Neuronal stem cell (in vitro differentiated cells): ENCODE results near the gene CAPN1.
A peak's percentile ranks its signal among the peaks of the same experiment; 100 is the strongest.
"Not testable (repeated sequence)": the region's sequence is repeated elsewhere in the genome, so short reads cannot be mapped to it uniquely, and the experiment has no call there.

Source experiments
- DNase-seq: peaks from one replicate; pipeline ENCODE4 v3.0.0-alpha.2; 2013; ENCODE audit warnings: low spot score
- H2AFZ ChIP-seq: one replicate; pipeline ENCODE4 v1.6.1; 2013; ENCODE audit warnings: mild to moderate bottlenecking, low read length, inconsistent platforms
- H2AK5ac ChIP-seq: 2 replicates; pipeline ENCODE4 v1.6.1; 2013; ENCODE audit warnings: low read depth, mild to moderate bottlenecking, inconsistent platforms, low read length, moderate library complexity, mixed read lengths
- H2BK120ac ChIP-seq: 2 replicates; pipeline ENCODE4 v1.6.1; 2013; ENCODE audit warnings: low read depth, mild to moderate bottlenecking, inconsistent platforms, low read length, moderate library complexity, mixed read lengths
- H2BK12ac ChIP-seq: one replicate; pipeline ENCODE4 v1.6.1; 2013; ENCODE audit warnings: low read length, inconsistent platforms
- H2BK15ac ChIP-seq: 2 replicates; pipeline ENCODE4 v1.6.1; 2013; ENCODE audit warnings: mild to moderate bottlenecking, low read length, inconsistent platforms, mixed read lengths
- H2BK5ac ChIP-seq: one replicate; pipeline ENCODE4 v1.6.1; 2013; ENCODE audit warnings: inconsistent platforms, mild to moderate bottlenecking, low read length, moderate library complexity
- H3K14ac ChIP-seq: one replicate; pipeline ENCODE4 v1.6.1; 2013; ENCODE audit warnings: low read length, inconsistent platforms
- H3K18ac ChIP-seq: 2 replicates; pipeline ENCODE4 v1.6.1; 2013; ENCODE audit warnings: low read length, inconsistent platforms
- H3K23ac ChIP-seq: 2 replicates; pipeline ENCODE4 v1.6.1; 2013; ENCODE audit warnings: low read depth, mild to moderate bottlenecking, mixed read lengths, low read length, inconsistent platforms; ENCODE audit not compliant: poor library complexity
- H3K27ac ChIP-seq: replicated peaks from 3 replicates; pipeline ENCODE4 v1.5.1; 2013; ENCODE audit warnings: low read length, inconsistent platforms
- H3K27me3 ChIP-seq, 3 experiments: 2 replicates each; pipeline ENCODE4 v1.6.1; 2013; ENCODE audit warnings: low read length in 3 of 3, mild to moderate bottlenecking in 2 of 3, inconsistent platforms in 1 of 3, low read depth in 1 of 3, mixed read lengths in 1 of 3, moderate library complexity in 1 of 3; ENCODE audit not compliant: control insufficient read depth in 3 of 3, insufficient read depth in 3 of 3
- H3K36me3 ChIP-seq, 2 donors: replicated peaks in 1 of 2; 2 replicates each; pipeline ENCODE4 v1.6.1; 2013; ENCODE audit warnings: low read length in 2 of 2; ENCODE audit not compliant: control insufficient read depth in 2 of 2, insufficient read depth in 2 of 2
- H3K4ac ChIP-seq: 2 replicates; pipeline ENCODE4 v1.6.1; 2013; ENCODE audit warnings: inconsistent platforms, mild to moderate bottlenecking, low read length, moderate library complexity
- H3K4me1 ChIP-seq, 2 donors: 1 replicate in 1 of 2; 2 replicates in 1 of 2; pipeline ENCODE4 v1.6.1; 2013; ENCODE audit warnings: low read length in 2 of 2, low read depth in 1 of 2; ENCODE audit not compliant: control insufficient read depth in 2 of 2, insufficient read depth in 1 of 2
- H3K4me2 ChIP-seq: one replicate; pipeline ENCODE4 v1.6.1; 2013; ENCODE audit warnings: mild to moderate bottlenecking, low read length, inconsistent platforms; ENCODE audit not compliant: insufficient read depth, poor library complexity, severe bottlenecking
- H3K4me3 ChIP-seq, 2 donors: 2 replicates each; pipeline ENCODE4 v1.5.1; 2013; ENCODE audit warnings: low read length in 2 of 2, mild to moderate bottlenecking in 2 of 2, inconsistent platforms in 1 of 2, moderate library complexity in 1 of 2
- H3K79me1 ChIP-seq: one replicate; pipeline ENCODE4 v1.6.1; 2013; ENCODE audit warnings: low read depth, mild to moderate bottlenecking, inconsistent platforms, low read length, moderate library complexity
- H3K9ac ChIP-seq: one replicate; pipeline ENCODE4 v1.6.1; 2013; ENCODE audit warnings: mild to moderate bottlenecking, low read depth, low read length, inconsistent platforms; ENCODE audit not compliant: poor library complexity
- H3K9me3 ChIP-seq, 2 donors: replicated peaks in 1 of 2; 2 replicates each; pipeline versions ENCODE3 to v1.6.1; 2013; ENCODE audit warnings: low read length in 2 of 2, mild to moderate bottlenecking in 2 of 2, inconsistent platforms in 1 of 2, low read depth in 1 of 2, mixed read lengths in 1 of 2, moderate library complexity in 1 of 2; ENCODE audit not compliant: control insufficient read depth in 2 of 2, insufficient read depth in 1 of 2
- H4K8ac ChIP-seq: one replicate; pipeline ENCODE4 v1.6.1; 2013; ENCODE audit warnings: low read depth, mild to moderate bottlenecking, inconsistent platforms, low read length, moderate library complexity
- H4K91ac ChIP-seq: one replicate; pipeline ENCODE4 v1.6.1; 2013; ENCODE audit warnings: low read length, low read depth, mild to moderate bottlenecking, inconsistent platforms; ENCODE audit not compliant: poor library complexity
- WGBS, 2 donors: extraction: QIAGEN DNeasy Blood & Tissue Kit; methylation state at CpG; one replicate each; pipeline ENCODE4 v1.1.7; 2013; ENCODE audit warnings: missing lambda C conversion rate in 2 of 2, mixed read lengths in 1 of 2; ENCODE audit not compliant: insufficient read length in 2 of 2, insufficient replicate concordance in 1 of 2; ENCODE audit errors: extremely low coverage in 2 of 2; 5-methylcytosine and 5-hydroxymethylcytosine counted together

CAPN1 gene

DNA sequence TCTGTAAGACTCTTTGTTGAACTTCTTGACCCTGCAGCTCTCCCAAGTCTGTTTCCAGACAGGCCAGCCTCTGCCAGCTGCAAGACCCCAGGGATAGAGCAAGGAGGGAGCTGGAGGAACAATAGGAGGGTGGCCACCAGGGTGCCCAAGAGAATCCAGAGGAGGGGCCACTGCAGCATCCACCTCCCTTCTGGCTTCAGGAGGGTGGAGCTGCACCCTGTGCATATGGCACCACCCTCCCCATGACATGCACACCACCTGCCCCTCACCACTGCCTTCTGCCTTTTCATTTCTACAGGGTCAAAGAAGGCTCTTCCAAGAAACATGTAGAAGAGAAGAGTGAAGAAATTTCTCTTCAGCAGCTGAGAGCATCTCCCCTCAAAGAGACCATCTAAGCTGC lies 60.0 kb downstream of the CAPN1 start:
- H3K4ac ChIP-seq = no peak overlapping the region
- DNase-seq = no peak
- H2BK5ac ChIP-seq = no peak overlapping the region
- H3K4me1 ChIP-seq = no peaks in the 10 kb centered on the region
- no peaks in the 10 kb centered on the region for H3K9me3 ChIP-seq
- H3K23ac ChIP-seq = no peak overlapping the region
- H3K79me1 ChIP-seq = no peaks in the 10 kb centered on the region
- H3K36me3 ChIP-seq = no peaks in the 10 kb centered on the region
- no peak overlapping the region for H2BK12ac ChIP-seq
- peak overlapping the region; percentile 40 for H2AK5ac ChIP-seq
- H3K4me2 ChIP-seq = no peak overlapping the region
- no peak overlapping the region for H3K14ac ChIP-seq
- H2BK15ac ChIP-seq = peak overlapping the region; percentile 27
- H2AFZ ChIP-seq = no peak overlapping the region
- no peak overlapping the region for H3K4me3 ChIP-seq
- no peak overlapping the region for H3K18ac ChIP-seq
- H3K27ac ChIP-seq = no peak overlapping the region
- no peak overlapping the region for H4K8ac ChIP-seq
- no peak overlapping the region for H2BK120ac ChIP-seq
- H3K27me3 ChIP-seq = peaks cover 0 to 2% (median 0%) of the 10 kb centered on the region in 3 experiments
- no peak overlapping the region for H3K9ac ChIP-seq
- H4K91ac ChIP-seq = no peak overlapping the region

DNA sequence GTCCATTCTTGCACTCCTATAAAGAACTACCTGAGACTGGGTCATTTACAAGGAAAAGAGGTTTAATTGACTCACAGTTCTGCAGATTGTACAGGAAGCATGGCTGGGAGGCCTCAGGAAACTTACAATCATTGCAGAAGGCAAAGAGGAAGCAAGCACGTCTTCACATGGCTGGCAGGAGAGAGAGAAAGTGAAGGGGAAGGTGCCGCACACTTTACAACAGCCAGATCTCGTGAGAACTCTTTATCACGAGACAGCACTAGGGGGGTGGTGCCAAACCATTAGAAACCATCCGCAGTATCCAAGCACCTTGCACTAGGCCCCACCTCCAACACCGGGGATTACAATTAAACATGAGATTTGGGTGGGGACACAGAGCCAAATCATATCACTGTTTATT lies 60.7 kb downstream of the CAPN1 start:
- H3K27me3 ChIP-seq = no peaks in the 10 kb centered on the region
- no peak overlapping the region for H3K4ac ChIP-seq
- H3K36me3 ChIP-seq = no peaks in the 10 kb centered on the region
- no peak overlapping the region for H3K27ac ChIP-seq
- no peak overlapping the region for H3K18ac ChIP-seq
- no peak overlapping the region for H2BK15ac ChIP-seq
- H4K8ac ChIP-seq = no peak overlapping the region
- no CpG with 5 or more reads among the region's 6 CpGs for WGBS, 2 donors
- H3K14ac ChIP-seq = no peak overlapping the region
- no peak overlapping the region for H3K4me3 ChIP-seq
- no peaks in the 10 kb centered on the region for H3K9me3 ChIP-seq
- H3K9ac ChIP-seq = no peak overlapping the region
- H4K91ac ChIP-seq = no peak overlapping the region
- DNase-seq = no peak
- H2BK12ac ChIP-seq = no peak overlapping the region
- H3K23ac ChIP-seq = no peak overlapping the region
- no peaks in the 10 kb centered on the region for H3K79me1 ChIP-seq
- no peak overlapping the region for H2BK5ac ChIP-seq
- H3K4me1 ChIP-seq = no peaks in the 10 kb centered on the region
- no peak overlapping the region for H2AFZ ChIP-seq
- no peak overlapping the region for H2AK5ac ChIP-seq
- no peak overlapping the region for H3K4me2 ChIP-seq
- H2BK120ac ChIP-seq = no peak overlapping the region

DNA sequence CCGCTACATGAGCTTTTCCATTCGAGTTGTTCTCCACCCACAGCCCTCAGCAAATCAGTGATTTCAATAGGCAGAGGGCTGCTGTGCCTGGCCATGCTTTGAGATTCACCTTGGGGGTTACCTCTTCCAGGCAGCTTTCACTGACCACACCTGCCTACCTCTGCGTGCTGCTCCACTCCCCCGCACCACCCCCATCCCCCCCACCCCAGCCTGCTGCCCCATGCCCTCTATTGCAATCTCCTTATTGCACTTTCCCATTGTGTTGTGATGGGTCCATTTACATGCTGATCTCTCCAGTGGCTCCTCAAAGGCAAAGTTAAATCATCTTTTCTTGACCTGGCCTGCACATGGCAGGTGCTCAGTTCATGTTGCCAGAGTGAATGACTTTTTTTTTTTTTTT lies 62.1 kb downstream of the CAPN1 start:
- no peak overlapping the region for H2AFZ ChIP-seq

DNA sequence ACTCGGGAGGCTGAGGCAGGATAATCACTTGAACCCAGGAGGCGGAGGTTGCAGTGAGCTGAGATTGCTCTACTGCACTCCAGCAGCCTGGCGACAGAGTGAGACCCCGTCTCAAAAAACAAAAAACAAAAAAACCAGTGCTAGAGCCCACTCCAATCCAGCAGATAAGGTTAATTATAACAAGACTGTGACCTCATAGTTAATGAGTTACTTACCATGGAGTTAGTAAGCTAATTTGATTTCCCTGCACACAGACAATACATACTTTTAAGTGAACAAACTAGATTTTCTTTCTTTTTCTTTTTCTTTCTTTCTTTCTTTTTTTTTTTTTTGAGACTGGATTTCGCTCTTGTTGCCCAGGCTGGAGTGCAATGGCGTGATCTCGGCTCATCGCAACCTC lies 63.3 kb downstream of the CAPN1 start:
- H3K9me3 ChIP-seq, H4K91ac ChIP-seq, H3K79me1 ChIP-seq, H2BK15ac ChIP-seq, H2BK5ac ChIP-seq, H3K4me2 ChIP-seq, H3K4ac ChIP-seq, H3K9ac ChIP-seq, H3K4me3 ChIP-seq, H3K18ac ChIP-seq, H3K4me1 ChIP-seq, H2AFZ ChIP-seq, H4K8ac ChIP-seq, DNase-seq, H3K27ac ChIP-seq, H2BK120ac ChIP-seq, H2AK5ac ChIP-seq, H2BK12ac ChIP-seq, H3K23ac ChIP-seq, H3K14ac ChIP-seq, H3K36me3 ChIP-seq, H3K27me3 ChIP-seq: not testable (repeated sequence)
- no CpG with 5 or more reads among the region's 8 CpGs for whole genome bisulfite sequencing, 2 donors

More for the DNA sequence above, 62.1 kb downstream of the CAPN1 start:
- Histone ChIP-seq H3K79me1 (no peaks in the 10 kb centered on the region), H3K36me3 (no peaks in the 10 kb centered on the region), H4K8ac (no peak overlapping the region), H2BK120ac (no peak overlapping the region), H2BK5ac (no peak overlapping the region), H2BK12ac (no peak overlapping the region), H3K27ac (no peak overlapping the region), H3K4me3 (no peak overlapping the region), H3K4me2 (no peak overlapping the region), H3K9ac (no peak overlapping the region), H3K4ac (no peak overlapping the region), H3K14ac (no peak overlapping the region), H4K91ac (no peak overlapping the region), H3K4me1 (no peaks in the 10 kb centered on the region), H2AK5ac (no peak overlapping the region), H3K27me3 (no peaks in the 10 kb centered on the region), H3K23ac (no peak overlapping the region), H2BK15ac (no peak overlapping the region), H3K9me3 (peaks cover 0 to 2% of the 10 kb centered on the region in 2 donors), H3K18ac (no peak overlapping the region)
- DNase-seq = no peak
- no CpG with 5 or more reads among the region's 4 CpGs for WGBS, 2 donors
